ENCODE measurements around the gene ZNF132. TPM values are rescaled to one million over a fixed set of nuclear protein-coding genes. Genes with fewer than 3 reads are reported as not detected.

Gene ZNF132
- total and polyA plus RNA-seq, 2 experiments from 2014 or later, result 2.2 to 5.2 TPM

- Mint-ChIP-seq H3K27me3 (ENCODE audit: insufficient read depth, low read depth, poor library complexity) (no peaks in the 10 kb centered on the region), H3K4me3 (no peak overlapping the region), H3K36me3 (ENCODE audit: low read depth) (peaks cover 36% of the 10 kb centered on the region), H3K27ac (no peak overlapping the region), H3K4me1 (no peaks in the 10 kb centered on the region), H3K9me3 (peaks cover 3% of the 10 kb centered on the region; the same call in 2 of the 3 replicates)
- H3K4me1 ChIP-seq (ENCODE audit: insufficient read depth), result no peaks in the 10 kb centered on the region
- H2AFZ ChIP-seq, result no peak overlapping the region
- no peak for DNase-seq (ENCODE audit: low spot score)
- no peaks in the 10 kb centered on the region for H3K27me3 ChIP-seq (ENCODE audit: insufficient read depth)
- no peaks in the 10 kb centered on the region for H3K79me2 ChIP-seq (replicated peaks; ENCODE audit: insufficient read depth)
- H3K9me2 ChIP-seq (ENCODE audit: insufficient read depth), result no peaks in the 10 kb centered on the region
- ATAC-seq, result no peak
- no peaks in the 10 kb centered on the region; the same call in 1 of the 2 replicates for H3K36me3 ChIP-seq (ENCODE audit: insufficient read depth)
- no peak overlapping the region for H3K4me3 ChIP-seq
- H4K20me1 ChIP-seq (replicated peaks; ENCODE audit: insufficient read depth), result no peaks in the 10 kb centered on the region
- no peak overlapping the region for H3K27ac ChIP-seq (ENCODE audit: low read depth)
- H3K4me2 ChIP-seq, result no peak overlapping the region
- H3F3A ChIP-seq (replicated peaks; ENCODE audit: low read depth), result no peaks in the 10 kb centered on the region
- TF ChIP-seq REST (IDR thresholded peaks at IDR 0.05; ENCODE audit: unreplicated experiment) (no peak), ZNF462 (CRISPR knock-in tag; IDR thresholded peaks at IDR 0.05) (no peak), ETS1 (IDR thresholded peaks at IDR 0.05) (no peak), POLR2AphosphoS5 (IDR thresholded peaks at IDR 0.05; ENCODE audit: low read depth) (no peak), STAT1 (IDR thresholded peaks at IDR 0.05; ENCODE audit: unreplicated experiment) (no peak), ZNF331 (CRISPR knock-in tag; IDR thresholded peaks at IDR 0.05; ENCODE audit: low read depth) (no peak), JUNB (IDR thresholded peaks at IDR 0.05; ENCODE audit: unreplicated experiment) (no peak), NANOG (IDR thresholded peaks at IDR 0.05; ENCODE audit: borderline replicate concordance) (no peak), CTCF (conservative IDR thresholded peaks at IDR 0.05; ENCODE audit: low read depth in 2 of 2) (no peak), CREB1 (CRISPR knock-in tag; IDR thresholded peaks at IDR 0.05; ENCODE audit: low read depth) (no peak), EZH2phosphoT487 (IDR thresholded peaks at IDR 0.05; ENCODE audit: unreplicated experiment) (no peak), EZH2 (IDR thresholded peaks at IDR 0.05; ENCODE audit: low read depth, unreplicated experiment) (no peak), ZNF114 (CRISPR knock-in tag; IDR thresholded peaks at IDR 0.05) (no peak)
Measured at GRCh38 chr19:58416604-58417003, 23.3 kb downstream of the ZNF132 start.
